Activated CD4-positive, CD25-positive, alpha-beta regulatory T cell treated with anti-CD3 and anti-CD28 coated beads, Interleukin-2, amount 50 U/mL, for 72 hours (primary cell): ENCODE measurements around the gene CNPY2.
"Not testable (repeated sequence)": the region's sequence is repeated elsewhere in the genome, so short reads cannot be mapped to it uniquely, and the experiment has no call there.

Experiments used
- DNase-seq: peaks from one replicate; pipeline ENCODE4 v3.0.0; 2021

Gene CNPY2

DNA sequence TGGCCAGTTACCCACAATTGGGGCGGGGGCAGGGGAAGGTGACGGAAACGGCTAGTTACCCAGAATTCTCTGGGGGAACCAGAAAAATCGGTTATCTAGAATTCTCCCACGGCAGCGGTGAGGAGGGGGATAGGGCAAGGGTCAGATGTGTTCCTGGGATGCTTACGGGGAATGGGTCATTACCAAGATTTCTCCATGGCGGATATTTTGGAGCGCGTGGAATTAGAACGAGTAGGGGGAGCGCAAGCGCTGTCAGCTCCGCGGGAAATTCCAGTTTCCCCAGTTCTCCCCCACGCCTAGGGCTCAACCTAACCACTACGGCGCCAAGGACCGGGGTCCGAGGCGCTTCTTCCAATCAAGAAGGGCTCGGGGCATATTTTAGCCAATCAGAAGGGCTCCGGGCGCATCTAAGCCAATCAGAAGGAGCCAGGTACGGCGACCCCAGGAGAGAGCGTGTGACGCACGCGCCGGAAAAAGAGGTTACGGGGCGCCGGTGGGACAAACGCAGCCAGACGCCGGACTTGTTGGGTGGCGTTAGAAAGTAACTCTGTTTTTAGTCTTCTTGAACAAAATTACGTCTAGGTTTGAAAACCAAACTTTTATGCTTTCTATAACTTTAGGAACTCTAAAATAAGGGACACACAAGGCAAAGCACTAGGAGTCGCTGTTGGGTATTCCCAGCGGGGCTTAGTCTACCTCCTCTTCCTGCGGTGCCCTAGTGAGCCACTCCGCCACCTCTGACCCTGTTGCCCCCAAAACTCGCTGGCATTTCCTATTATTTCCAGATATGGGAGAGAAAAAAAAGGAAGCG lies 18.1 kb upstream of the CNPY2 start, which contains the start of gene PAN2:
TSS of gene PAN2 (minus strand) at position 322 of the 811 bp plus-strand sequence. CDS start 906 bp downstream, outside the sequence.
- peak; percentile 87 for DNase-seq

DNA sequence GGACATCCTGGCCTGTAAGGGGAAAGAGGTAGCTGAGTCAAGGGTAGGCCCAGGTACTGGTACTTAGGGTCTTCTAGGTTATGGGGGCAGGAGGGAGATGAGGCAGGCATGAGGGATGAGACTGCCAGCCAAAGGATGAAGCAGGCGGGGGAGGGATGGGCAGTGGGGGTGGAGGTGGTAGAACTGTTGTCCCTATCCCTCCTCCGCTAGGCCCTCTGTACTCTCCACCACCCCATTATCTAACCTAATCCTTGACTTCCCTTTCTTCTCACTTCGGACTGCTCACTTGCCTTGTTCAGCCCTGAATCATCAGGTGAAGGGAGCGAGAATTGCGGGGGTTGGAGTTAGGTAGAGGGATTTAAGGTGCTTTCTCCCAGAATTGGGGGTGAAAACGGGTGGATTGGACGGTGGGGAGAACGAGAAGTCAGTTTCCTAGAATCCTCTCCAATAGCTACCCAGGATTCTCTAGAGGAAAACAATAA lies 17.4 kb upstream of the CNPY2 start:
- DNase-seq: no peak

DNA sequence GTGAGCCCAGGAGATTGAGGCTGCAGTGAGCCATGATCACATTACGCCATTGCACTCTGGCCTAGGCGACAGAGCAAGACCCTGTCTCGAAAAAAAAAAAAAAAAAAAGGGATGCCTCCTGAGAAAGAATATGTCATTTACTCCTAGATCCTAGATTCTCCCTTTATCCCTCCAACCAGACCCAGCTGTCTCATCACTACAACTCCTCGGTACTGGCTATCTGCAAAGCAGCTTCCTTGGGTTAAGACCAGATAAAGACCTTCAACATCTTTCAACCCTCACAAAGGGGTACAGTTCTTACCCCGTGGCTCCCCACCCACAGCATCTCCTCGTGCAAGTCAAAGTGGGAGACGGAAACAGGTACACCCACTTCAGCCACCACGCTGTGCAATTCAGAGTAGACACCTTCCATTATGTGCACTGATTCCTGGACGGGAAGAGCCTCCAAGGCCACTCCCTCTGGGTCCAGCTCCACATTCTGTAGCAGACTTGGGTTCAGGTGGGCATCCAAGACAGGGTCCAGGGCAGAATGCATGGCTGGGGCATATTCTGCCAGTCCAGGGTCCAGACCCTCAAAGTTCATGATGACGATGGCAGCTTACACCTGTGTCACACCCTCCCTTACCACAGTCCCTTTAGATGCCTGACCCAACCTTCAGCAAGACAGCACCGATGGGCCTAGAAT lies 16.9 kb upstream of the CNPY2 start:
- no peak for DNase-seq

DNA sequence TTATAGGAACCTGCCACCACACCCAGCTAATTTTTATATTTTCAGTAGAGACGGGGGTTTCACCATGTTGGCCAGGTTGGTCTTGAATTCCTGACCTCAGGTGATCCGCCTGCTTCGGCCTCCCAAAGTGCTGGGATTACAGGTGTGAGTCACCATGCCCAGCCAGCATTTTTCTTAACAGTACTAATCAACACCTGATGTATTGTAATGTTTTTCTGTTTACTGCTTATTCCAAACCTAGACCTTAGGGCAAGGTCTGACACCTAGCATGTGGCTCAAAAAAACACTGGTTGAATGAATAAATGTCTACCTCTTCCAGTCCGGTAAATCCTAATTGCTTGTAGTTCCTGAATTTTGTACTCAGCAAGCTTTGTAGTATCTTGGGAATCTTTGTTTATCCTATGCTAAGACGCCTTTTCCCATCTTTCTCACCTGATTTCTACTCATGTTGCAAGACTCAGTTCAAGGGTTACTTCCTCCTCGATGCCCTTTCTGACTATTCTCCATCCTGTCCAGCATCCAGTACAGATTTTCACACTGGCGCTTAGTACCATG lies 15.2 kb upstream of the CNPY2 start:
- no peak for DNase-seq

DNA sequence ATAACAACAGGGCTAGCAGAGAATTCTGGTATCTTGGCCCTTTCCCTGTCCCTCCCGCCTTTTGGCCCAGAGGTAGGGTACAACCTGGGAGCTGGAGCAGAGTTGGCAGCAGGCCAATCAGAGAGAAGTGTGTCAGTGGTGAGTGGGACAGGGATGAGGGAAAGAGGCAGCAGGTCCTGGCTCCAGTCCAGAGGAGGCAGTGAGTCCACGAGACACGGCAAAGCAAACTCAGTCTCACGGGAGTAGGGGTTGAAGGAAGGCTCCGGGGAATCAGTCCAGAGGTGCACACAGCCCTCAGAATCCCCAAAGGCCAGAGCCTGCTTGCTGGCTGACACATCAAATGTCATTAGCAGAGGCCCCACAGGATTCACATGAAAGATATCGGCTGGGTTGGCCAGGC lies 10.7 kb upstream of the CNPY2 start:
- DNase-seq: no peak

DNA sequence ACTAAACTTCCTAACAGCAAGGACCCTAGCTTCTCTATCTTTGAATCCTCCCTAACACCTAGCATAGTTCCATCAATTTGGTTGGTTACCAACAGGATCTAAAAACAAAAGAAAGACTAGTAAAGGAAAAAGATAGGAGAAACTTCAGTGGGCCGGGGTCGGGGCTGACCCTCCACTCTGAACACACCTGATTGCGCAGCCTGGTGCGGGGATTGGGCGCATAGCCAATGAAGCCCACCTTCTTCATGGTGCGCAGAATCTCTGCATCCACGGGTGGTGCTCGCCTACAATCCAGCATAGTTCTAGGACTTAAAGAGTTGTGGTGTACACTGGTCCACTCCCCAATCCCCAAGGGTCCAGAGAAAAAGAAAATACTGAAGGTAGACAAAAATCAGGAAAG lies 10.3 kb upstream of the CNPY2 start:
- no peak for DNase-seq

DNA sequence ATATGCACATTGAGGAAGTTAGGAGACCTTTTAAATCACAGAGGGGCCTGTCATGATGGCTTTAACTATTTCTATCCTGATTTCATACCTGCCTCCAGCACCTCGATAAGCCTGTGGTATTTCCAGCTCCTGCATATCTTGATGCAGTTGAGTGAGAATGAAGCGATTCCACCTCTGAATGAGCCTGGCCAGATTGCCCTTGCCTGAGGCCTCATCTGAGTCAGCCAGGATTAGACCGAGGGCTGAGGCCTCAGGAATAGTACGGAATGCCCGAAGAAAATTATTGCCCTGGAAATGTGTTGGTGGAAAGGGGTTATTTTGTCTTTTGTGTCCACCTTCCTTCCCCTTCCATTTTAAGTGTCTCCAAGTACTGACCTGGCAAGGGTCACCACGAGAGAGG lies 8.4 kb upstream of the CNPY2 start:
- no peak for DNase-seq

DNA sequence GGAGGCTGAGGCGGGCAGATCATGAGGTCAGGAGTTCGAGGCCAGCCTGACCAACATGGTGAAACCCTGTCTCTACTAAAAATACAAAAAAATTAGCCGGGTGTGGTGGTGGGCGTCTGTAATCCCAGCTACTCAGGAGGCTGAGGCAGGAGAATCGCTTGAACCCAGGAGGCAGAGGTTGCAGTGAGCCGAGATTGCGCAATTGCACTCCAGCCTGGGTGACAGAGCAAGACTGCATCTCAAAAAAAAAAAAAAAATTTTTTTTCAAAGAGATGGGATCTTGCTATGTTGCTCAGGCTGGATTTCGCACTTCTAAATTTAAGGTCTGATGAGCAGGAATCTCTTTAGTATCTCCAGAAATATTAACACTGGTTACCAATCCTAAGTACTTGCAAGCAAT lies 5.8 kb upstream of the CNPY2 start:
- DNase-seq: not testable (repeated sequence)

DNA sequence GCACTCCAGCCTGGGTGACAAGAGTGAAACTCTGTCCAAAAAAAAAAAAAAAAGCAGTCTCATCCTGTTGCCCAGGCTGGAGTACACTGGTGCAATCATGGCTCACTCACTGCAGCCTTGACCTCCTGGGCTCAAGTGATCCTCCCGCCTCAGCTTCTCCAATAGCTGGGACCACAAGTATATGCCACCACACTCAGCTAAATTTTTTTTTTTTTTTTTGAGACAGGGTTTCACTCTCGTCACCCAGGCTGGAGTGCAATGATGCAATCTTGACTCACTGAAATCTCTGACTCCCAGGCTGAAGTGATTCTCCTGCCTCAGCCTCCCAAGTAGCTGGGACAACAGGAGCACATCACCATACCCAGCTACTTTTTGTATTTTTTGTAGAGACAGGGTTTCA lies 5.2 kb upstream of the CNPY2 start:
- DNase-seq: no peak

DNA sequence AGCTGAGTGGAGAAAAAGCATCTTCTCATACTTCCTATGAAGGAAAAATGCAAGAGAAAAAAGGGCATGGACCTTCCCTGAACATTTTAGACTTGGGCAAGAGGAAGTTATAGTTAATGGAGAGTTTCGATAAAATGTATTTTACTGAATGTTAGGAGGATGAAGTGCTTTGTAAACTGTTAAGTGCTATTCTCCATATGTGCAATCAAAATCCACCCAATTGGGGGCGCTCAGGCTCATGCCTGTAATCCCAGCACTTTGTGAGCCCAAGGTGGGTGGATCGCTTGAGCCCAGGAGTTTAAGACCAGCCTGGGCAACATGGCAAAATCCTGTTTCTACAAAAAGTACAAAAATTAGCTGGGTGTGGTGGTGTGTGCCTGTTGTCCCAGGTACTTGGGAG lies 1.9 kb upstream of the CNPY2 start:
- DNase-seq: no peak

DNA sequence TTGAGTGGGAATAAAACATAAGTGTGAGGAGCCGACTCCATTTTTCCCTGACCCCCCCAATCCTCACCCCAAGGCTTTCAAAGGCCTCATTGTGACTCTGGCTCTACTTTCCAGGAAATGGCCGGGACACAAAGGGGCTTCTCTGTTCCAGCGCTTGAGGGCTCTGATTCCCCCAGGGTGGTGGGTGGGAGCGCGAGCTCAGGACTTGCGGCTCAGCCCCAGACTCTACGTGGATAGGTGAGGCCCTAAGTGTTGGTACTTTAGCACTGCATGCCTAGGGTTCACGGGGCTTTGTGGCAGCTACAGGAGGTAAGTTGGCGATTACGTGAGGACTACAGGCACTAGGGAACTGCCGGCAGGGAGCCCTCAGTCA lies 553 bp downstream of the CNPY2 start:
- DNase-seq: no peak

DNA sequence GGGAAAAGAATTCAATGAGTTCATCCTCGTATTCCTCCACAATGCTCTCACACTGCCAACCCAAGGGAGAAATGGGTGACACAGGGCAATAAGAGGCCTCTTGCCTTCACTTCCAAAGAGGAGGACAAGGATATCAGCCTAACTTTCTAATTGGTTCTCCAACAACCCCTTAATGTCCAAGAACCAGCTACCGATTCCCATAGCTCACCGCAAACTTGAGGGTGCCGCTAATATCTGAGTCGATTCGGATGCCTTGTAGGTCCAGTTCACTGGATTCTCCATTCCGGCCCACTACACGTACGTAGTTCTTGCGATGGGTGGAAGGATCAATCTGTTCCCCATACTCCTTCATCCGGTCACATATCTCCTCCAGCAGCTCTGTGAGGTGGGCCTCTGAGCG lies 4.8 kb downstream of the CNPY2 start:
- no peak for DNase-seq

DNA sequence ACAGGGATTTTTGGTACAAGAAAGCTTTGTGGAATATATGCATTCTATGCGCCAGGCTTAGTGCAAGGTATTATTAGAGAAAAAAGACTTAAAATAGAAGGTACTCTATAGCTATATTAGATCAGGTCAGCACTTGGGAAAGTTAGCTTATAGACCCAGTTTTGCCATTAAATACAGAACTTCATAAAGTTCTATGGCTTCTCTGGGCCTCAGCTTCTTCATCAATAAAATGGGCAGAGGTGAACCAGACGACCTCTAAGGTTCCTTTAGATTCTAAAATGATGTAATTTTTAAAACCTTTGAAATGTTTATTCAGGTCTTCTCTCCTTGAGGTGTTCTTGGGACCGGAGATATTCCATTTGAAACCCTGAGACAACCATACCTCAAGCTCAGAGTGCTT lies 7.1 kb downstream of the CNPY2 start:
- DNase-seq: no peak

DNA sequence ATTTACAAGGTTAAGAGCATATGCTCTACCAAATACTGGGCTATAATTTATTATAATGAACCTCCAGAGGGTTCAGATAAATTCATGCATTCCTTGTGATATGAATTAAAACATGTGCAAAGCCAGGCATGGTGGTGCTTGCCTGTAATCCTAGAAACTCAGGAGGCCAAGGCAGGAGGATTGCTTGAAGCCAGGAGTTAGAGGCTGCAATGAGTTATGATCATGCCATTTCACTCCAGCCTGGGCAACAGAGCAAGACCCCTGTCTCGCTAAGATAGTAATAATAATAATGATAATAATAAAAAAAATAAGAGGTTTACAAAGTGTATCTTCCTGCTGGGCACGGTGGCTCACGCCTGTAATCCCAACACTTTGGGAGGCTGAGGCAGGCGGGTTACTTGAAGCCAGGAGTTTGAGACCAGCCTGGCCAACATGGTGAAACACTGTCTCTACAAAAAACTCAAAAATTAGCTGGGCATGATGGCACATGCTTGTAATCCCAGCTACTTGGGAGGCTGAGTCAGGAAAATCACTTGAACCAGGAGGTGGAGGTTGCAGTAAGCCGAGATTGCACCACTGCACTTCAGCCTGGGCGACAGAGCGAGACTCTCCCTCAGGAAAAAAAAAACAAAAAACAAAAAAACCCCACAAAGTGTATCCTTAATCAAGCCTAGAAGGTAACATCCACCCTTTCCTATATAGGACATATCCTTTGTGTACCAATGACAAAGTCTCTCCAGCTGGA lies 8.4 kb downstream of the CNPY2 start:
- no peak for DNase-seq

DNA sequence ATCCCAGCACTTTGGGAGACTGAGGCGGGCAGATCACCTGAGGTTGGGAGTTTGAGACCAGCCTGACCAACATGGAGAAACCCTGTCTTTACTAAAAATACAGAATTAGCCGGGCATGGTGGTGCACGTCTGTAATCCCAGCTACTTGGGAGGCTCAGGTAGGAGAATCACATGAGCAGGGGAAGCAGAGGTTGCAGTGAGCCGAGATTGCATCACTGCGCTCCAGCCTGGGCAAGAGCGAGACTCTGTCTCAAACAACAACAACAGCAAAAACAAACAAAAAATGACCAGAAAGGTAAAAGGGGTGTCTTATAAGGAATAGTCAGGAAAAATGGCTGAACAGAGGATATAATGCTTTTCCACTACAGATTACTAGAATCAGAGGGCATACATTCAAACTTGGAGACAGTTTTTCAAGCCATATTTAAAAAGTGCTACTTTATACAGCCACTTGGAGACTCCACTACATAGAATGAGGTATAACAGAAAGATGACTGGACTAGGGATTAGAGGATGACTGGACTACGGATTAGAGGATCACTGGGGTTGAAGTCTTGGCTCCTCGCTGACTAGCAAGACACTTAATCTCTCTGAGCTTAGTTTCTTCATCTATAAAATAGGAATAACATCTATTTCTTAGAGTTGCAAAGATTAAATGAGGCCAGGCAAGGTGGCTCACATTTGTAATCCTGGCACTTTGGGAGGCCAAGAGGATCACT lies 10.8 kb downstream of the CNPY2 start:
- DNase-seq: no peak

DNA sequence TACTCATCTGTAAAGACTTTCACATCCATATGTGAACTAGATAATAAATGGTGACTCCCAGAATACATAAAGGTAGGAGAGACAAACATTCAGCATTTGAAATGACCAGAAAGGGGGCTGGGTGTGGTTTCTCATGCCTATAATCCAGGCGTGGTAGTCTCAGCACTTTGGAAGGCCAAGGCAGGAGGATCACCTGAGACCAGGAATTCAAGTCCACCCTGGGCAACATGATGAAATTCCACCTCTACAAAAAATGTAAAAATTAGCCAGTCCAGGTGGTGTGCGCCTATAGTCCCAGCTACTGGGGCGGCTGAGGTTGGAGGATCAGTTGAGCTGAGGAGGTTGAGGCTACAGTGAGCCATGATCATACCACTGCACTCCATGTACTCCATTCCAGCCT lies 11.5 kb downstream of the CNPY2 start:
- DNase-seq: no peak

DNA sequence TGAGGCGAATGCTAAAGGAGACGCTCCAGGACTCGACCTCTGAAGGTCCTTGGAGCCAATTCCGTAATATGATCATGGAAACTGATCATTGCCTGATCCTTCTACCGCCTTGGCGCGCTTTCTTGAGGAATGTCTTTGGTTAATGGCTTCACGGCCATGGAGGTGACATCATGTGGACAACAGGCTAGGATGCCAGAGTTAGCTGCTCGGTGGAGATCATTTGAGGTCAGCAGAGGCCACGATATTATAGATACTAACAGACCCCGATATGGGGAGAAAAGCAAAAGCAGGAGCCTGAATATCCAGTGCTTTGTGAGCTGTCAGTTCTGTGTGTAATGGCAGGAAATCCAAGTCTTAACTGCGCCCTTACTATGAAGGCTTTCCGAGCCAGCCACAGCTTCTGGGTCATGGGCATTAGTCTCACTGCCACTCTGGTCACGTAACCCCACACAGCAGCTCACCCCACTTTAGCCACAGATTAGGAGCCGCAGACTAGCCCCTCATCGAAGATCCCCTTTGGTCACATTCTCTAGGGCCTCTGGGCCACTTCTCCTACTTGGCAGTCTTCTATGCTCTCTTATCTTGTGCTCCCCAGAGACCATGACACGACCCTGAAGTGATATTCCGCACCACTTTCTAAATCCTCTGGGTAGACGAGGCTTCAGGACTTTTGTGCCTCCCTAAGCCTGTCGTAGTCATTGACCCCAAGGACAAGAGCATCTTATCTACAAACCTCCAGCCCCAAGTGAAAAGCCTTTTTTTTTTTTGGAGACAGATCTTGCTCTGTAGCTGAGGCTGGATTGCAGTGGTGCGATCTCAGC lies 14.9 kb downstream of the CNPY2 start:
- no peak for DNase-seq

DNA sequence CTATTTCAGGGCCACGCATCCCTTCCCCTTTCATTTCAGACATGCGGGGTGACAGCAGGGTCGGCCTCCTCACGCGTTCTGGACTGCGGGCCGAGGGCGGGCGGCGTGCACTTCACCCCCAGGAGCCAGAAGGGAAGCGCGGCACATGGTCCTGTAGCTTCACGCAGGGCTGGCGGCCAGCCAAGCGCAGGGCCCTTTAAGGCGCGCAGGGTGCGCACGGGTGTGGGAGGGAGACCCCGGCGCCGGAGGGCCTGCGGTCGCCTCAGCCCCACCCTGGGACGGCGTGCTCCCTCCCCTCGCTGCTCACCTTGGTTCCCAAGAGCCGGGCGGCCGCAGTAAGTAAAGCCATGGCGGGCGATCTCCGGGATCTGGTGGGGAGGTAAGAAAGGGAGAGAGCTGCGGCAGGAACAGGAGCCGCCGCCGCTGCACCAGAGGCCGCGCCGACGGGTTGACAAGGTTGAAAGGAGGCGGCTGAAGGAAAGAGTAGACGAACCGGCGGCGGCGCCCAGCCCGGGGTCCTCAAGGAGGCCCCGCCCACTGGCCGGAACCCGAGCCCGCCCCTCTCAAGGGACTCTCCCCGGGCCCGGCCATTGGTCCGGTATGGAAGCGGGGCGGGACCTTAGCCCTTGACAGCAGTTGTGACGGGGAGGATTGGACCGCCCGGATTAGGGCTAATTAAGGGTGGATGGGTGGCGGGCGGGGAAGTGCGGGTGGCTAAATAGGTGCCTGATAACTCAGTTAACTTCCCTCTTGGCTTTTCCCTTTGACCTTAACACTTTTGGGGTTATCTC lies 15.7 kb downstream of the CNPY2 start, which contains the start of gene CS:
TSS of gene CS (minus strand) at position 478 of the 791 bp plus-strand sequence. CDS start at position 349, 129 bp downstream.
- DNase-seq: peak; percentile 97

DNA sequence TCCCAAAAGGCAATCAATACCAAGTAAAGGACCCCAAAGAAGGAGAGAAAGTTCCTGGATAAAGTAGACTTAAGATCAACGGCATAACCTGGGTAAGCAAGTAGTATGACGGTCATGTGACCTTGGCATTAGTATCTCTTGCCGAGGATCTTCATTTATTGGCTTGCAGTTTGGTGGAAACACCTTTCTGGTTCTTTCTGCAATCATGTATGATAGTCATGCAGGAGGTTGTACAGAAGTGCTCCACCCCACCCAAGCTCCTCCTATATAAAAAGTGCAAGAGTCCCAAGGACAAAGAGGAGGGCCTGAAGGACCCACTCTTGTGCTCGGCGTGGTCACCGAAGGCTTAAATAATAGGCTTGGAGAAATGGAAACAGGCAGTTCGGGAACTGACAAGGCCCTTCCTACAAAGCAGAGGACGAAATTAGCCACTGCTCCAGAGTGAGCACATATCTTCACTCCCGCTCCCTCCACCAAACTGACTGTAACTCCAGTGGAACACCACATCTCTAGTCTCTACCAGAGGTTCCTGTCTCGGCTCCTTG lies 16.4 kb downstream of the CNPY2 start:
- DNase-seq: no peak

DNA sequence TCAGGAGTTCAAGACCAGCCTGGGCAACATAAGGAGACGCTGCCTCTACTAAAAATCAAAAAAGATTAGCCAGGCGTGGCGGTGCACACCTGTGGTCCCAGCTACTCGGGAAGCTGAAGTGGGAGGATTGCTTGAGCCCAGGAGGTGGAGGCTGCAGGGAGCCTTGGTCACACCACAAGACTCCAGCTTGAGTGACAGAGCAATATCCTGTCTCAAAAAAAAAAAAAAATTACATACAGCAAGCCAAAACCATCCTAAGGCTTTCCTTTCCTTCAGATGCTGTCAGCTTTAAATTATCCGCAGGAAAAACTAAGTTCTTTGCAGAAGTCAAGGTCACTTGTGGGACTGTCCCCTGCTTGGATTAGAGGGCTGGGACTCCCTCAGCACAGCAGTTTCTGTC lies 17.0 kb downstream of the CNPY2 start:
- no peak for DNase-seq
